ENCODE results near the gene SH3GL1.

- TF ChIP-seq CTCF (conservative IDR thresholded peaks at IDR 0.05; ENCODE audit: low read length) (no peak), EZH2phosphoT487 (IDR thresholded peaks at IDR 0.05; ENCODE audit: borderline replicate concordance, low read depth, low read length) (no peak)
Observed at GRCh38 chr19:4362101-4362828, 38.1 kb downstream of the SH3GL1 start.

Data from OCI-LY7 (cell line).